GM19328 (cell line): ENCODE data around the gene HELZ2.
A peak's percentile ranks its signal among the peaks of the same experiment; 100 is the strongest.

Experiments
- ATAC-seq: cut with Tn5 transposase; IDR thresholded peaks from one replicate; pipeline ENCODE4 v1.9.1; 2021; ENCODE audit warnings: mild to moderate bottlenecking, moderate library complexity; ENCODE audit not compliant: unreplicated experiment

HELZ2 gene

DNA sequence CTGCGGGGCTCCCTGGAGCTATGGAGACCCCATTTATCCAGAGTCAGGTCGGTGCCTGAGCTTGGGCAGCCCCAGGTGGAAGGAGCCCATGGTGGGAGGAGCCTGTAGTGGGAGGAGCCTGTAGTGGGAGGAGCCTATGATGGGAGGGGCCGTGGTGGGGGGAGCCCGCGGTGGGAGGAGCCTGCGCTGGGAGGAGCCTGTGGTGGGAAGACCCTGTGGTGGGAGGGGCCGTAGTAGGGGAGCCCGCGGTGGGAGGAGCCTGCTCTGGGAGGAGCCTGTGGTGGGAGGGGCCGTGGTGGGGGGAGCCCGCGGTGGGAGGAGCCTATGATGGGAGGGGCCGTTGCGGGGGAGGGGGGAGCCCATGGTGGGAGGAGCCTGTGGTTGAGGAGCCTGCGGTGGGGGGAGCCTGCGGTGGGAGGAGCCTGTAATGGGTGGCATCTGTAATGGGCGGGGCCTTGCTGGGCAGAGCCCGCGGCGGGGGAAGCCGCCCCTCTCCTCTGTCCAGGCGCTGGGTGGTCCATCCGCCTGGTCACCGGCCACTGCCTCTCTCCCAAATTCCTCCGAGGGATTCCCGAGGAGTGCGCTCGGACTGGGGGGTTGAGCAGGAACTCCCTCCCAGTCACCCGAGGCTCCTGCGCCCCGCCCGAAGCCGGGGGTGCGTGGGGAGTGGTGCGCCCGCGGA, 20.6 kb downstream of the HELZ2 start:
- peak; percentile 59 for ATAC-seq

GRCh38 chr20:63552481-63553249, 21.4 kb downstream of the HELZ2 start:
- no peak for ATAC-seq

DNA sequence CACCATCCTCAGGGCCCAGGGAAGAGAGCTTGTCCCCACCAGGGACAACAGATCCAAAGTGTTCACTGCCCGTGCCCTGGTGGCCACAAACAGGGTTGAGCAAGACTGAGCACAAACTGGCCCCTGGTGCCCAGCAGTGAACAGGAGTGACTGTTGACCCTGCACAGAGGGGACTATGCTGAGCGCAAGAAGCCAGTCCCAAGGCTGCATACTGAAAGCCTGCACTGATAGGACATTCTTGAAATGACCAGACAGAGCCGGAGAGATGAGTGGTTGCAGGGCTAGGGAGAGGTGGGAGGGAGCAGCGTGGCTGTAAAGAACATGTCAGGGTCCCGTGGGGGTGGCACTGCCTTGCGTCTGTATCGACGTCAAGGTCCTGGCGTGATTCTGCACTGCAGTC, 23.0 kb downstream of the HELZ2 start:
- no peak for ATAC-seq

DNA sequence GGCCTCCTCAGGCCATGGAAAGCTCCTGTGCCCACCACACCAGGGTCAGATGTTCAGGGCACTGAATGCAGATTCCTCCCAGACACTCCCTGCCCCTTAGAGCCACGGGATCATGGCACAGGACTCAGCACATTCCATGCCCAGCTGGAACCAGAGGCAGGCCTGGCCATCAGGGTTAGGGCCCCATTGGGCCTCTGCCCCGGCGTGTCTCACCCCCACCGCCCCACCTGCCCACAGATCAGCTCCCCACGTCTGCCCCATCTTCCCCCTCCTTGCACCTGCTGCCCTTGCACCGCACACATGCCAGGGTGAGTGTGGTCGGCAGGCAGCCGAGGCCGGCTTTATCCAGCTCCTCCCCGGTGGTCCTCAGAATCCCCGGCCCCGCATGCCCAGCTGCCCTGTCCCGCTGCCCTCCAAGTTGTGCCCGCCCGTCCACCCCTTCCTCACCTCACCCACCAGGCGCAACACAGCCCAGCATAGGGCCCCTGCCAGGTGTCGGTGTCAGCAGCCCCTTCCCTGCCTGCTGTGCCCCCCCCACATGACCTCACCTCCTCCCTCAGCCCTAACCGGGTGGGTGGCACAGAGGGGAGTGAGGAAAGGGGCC, 24.3 kb downstream of the HELZ2 start:
- no peak for ATAC-seq

- no peak for ATAC-seq
Measured at GRCh38 chr20:63549019-63549418, 25.0 kb downstream of the HELZ2 start.

DNA sequence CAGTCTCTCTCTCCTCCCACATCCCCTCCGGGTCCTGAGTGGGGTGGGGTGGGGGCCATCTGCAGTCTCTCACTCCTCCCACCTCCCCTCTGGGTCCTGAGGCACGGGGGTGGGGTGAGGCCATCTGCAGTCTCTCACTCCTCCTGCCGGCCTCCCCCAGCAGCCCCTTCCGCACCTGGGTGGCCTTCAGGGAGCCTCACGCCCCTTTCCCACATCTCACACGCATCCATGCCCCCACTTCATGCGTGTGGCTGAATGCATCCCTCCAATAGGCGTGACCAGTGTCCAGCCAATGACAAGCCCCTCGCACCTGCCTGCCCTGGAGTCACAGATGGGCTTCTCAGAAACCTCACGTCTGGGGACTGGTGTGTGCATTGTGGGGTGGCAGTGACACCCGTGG, 25.5 kb downstream of the HELZ2 start:
- no peak for ATAC-seq

DNA sequence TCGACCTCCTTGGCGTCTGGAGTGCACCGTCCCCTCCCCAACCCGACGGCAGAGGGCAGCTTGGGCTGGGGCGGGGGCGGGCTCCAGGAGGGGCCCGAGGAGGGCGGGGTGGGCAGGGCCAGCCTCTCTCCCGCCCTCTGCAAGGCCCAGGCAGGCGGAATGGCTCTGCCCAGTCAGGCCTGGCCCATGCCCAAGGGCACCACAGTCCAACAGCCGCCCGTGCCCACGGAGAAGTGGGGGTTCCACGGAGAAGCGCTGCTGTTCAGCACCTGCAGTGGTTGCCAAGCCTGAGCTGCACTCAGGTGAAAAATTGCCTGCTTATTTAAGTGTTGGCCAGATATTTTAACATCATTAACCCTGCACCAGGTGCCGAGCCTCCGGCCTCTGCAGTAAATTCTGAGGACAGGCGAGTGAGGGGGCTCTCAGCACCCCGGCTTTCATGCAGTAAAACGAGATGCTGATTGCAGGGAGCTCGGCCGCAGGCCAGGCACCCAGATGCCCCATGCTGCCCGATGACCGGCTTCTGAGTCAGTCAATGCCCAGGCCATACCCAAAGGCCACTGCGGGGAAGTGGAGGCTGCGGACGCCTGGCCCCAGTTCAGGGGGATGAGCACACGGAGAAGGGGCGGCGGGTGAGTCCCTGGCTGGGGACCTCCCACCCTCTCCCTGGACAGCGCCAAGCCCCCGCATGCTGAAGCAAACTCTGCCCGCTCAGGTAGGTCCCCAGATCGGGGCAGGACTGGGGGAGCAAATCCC, 26.1 kb downstream of the HELZ2 start, which contains the start of gene SRMS:
TSS of gene SRMS (minus strand) at position 25 of the 756 bp plus-strand sequence. CDS start 286 bp downstream, outside the sequence.
- no peak for ATAC-seq

- no peak for ATAC-seq
Measured at GRCh38 chr20:63546956-63547724, 26.9 kb downstream of the HELZ2 start.

DNA sequence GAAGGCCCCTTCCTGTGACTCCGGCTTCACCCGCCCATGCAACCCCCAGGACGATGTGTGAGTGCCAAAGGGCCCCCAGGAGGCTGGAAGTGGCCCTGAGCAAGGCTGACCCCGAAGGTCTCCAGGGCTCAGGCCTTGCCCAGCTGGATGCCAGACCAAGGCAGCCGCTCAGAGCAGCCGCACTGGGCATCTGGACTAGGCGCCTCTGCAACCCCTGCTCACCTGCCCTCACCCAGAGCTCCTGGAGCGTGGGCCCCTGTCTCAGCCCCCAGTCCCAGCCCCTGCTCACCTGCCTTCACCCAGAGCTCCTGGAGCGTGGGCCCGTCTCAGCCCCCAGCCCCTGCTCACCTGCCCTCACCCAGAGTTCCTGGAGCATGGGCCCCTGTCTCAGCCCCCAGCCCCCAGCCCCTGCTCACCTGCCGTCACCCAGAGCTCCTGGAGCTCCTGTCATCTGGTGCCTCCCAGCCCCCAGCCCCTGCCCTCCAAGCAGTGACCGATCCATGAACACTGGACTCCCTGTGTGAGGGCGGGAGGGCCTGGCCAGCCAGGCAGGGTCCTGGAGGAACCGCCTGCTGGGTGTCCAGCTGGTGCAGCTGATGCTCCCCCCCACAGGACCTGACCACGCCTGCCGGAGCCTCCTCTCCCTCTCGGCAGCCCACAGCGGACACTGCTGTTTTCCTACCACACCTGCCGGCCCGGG, 27.6 kb downstream of the HELZ2 start:
- ATAC-seq, result no peak

- ATAC-seq, result no peak
Measured at GRCh38 chr20:63545814-63546213, 28.2 kb downstream of the HELZ2 start.

- ATAC-seq, result no peak
Measured at GRCh38 chr20:63544958-63545516, 29.0 kb downstream of the HELZ2 start.

- ATAC-seq, result no peak
Measured at GRCh38 chr20:63544241-63544957, 29.6 kb downstream of the HELZ2 start.

DNA sequence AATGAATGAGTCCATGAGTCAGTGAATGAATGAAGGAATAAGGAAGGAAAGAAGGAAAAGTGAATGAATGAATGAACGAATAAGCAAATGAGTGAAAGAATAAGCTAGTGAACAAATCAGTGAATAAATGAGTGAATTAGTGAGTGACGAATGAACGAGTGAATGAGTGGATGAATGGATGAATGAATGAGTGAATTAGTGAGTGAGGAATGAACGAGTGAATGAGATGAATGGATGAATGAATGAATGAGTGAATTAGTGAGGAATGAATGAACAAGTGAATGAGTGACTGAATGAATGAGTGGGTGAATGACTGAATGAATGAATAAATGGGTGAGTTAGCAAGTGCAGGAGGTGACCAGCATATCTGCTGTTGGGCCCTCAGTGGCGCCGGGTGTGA, 30.3 kb downstream of the HELZ2 start:
- ATAC-seq, result no peak

DNA sequence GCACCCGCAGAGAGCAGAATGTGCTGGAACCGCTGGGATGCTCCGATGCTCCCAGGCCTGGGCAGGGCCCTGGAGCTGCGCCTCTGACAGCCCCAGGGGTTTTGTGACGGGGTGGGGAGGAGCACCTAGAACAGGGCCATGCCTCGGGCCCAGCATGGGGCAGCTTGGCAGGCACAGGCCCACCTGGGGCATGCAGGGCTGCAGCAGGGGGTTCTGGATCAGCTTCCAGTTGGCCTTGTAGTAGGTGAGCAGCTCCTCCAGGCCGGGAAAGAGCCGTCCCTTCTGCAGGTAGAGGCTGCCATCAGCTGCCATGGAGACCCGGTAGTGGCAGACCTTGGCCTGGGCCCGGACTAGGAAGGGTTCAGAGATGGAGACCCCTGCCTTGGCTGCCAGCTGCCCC, 30.9 kb downstream of the HELZ2 start:
- no peak for ATAC-seq

DNA sequence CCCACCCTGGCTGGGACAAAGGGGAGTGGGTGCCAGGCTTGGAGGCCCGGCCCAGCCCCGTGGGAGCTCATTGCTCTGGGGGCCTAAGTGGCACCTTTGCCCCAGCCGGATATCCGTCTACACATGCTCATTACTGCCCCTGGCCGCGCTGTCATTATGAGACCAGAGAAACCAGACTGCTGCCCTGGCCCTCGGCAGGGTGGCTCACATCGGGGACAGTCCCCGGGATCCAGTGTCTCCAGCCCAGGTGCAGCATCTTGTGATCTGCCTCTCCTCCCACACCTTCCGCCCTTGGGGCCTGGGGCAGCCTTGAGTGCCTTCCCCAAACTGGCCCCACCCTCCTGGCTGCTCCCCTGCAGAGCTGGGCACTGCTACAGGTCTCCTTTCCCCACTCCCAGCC, 31.3 kb downstream of the HELZ2 start:
- no peak for ATAC-seq

GRCh38 chr20:63542031-63542559, 31.9 kb downstream of the HELZ2 start:
- ATAC-seq, result no peak

DNA sequence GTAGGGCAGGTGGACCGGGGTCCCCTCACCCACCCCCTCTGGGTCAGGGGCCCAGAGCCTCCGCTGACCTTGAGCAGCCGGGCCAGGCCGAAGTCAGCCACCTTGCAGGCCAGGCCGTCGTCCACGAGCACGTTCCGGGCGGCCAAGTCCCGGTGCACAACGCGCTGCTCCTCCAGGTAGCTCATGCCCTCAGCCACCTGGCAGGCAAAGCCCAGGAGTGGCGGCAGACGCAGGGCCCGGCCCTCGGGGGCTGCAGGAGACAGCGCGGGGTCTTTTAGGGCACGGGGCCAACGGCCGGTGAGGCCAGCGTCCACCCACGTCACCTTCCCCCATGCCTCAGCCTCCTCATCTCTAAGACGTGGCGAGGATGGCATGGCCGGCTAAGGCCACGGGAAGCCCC, 32.7 kb downstream of the HELZ2 start:
- no peak for ATAC-seq

GRCh38 chr20:63540417-63541186, 33.4 kb downstream of the HELZ2 start:
- no peak for ATAC-seq
